Activated T-cell treated with anti-CD3 and anti-CD28 coated beads, Interleukin-2, amount 50 U/mL, for 1 hour (primary cell): ENCODE results near the gene TRPM5.
A peak's percentile ranks its signal among the peaks of the same experiment; 100 is the strongest.

Experiments
- DNase-seq: peaks from one replicate; pipeline ENCODE4 v3.0.0-alpha.2; 2020

The TRPM5 gene

DNA sequence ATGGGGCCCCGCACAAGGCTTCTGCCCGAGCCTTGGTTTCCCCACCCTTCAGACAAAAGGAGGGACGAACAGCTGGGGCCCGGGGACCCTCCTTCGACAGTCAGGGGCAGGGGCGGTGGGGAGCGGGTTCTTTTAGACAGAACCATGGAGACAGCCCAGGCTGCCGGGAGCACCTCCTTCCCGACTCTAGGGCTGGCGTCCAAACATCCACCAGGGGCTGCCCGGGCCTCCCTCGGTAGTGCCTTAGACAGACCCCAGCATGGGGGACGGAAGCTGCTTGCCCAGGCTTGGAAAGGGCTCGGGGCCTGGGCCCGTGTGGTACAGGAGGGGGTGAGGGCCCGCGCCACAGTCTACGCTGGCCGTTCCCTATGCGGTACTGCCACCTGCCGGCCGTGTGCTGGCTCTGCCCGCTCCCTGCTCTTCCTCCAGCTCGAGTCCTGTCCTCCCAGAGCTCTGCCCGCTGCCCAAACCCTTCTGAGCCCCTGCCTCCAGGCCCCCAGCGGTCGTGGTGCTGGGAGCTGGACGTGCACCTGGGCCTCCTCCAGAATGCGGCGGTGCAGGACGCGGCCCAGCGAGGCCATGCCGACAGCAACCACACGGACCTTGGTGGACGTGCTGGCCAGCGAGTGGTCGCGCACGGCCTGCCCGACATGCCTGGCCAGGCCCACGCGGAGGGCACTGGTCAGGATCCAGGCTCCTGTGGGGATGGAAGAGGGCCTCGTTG, 23.6 kb downstream of the TRPM5 start:
- peak; percentile 76 for DNase-seq

- peak; percentile 69 for DNase-seq
Measured at GRCh38 chr11:2419638-2420501, 24.4 kb downstream of the TRPM5 start.

- DNase-seq, result no peak
Measured at GRCh38 chr11:2418693-2419360, 25.5 kb downstream of the TRPM5 start.

- DNase-seq, result no peak
Measured at GRCh38 chr11:2417856-2418692, 26.2 kb downstream of the TRPM5 start.

- no peak for DNase-seq
Measured at GRCh38 chr11:2416765-2417164, 27.5 kb downstream of the TRPM5 start.

DNA sequence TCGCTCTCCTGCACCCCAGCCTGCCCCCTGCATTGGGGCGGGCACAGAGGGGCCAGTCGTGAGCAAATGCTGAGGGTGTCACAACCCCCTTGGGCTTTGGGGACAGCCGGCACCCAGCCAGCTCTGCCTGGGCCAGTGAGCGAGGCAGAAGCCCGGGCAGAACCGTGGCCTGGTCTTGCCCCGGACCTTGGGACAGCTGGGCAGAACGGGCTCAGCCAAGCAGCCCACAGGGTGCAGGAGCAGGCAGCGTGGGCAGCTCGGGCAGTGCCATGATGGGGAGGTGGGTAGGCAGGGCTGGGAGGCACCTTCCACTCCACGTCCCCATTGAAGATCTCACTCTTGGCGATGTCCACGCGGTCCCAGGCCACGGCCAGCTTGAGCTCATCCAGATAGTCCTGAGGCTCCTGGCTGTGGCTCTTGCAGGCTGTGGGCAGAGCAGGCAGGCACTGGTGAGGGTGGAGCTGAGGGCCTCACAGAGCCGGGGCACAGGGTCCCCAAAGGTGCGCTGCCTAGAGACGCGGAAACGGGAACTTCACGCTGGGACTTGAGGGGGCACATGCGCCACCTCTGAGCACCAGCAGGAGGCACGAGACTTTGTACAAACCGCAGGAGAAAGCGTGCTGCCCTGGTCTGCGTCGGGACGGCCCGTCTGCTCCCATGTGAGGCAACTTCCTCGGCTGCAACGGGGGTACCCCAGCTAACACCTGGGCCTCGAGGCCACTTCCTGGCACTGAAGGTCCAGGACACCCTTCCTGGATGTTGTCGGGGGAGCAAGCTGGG, 28.5 kb downstream of the TRPM5 start:
- DNase-seq, result no peak

DNA sequence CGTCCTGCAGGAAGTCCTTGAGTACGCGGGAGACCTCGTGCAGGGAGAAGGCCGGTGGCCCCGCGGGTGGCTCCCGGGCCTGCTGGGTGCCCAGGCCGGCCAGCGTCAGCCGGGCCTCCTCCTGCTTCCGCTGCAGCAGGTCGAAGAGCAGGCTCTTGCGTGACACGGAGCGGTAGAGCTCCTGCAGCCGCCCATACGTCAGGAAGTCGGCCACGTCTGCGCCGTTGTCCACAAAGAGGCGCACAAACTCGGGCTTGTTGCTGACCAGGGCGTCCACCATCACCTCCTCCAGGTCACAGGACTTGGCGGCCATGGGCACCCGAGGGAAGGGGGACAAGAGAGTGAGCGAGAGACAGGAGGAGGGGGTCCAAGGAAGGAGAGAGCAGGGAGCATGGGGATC, 29.1 kb downstream of the TRPM5 start:
- no peak for DNase-seq

- no peak for DNase-seq
Measured at GRCh38 chr11:2414616-2415015, 29.7 kb downstream of the TRPM5 start.

GRCh38 chr11:2413742-2414579, 30.4 kb downstream of the TRPM5 start:
- no peak for DNase-seq

- no peak for DNase-seq
Measured at GRCh38 chr11:2412323-2412722, 32.0 kb downstream of the TRPM5 start.

DNA sequence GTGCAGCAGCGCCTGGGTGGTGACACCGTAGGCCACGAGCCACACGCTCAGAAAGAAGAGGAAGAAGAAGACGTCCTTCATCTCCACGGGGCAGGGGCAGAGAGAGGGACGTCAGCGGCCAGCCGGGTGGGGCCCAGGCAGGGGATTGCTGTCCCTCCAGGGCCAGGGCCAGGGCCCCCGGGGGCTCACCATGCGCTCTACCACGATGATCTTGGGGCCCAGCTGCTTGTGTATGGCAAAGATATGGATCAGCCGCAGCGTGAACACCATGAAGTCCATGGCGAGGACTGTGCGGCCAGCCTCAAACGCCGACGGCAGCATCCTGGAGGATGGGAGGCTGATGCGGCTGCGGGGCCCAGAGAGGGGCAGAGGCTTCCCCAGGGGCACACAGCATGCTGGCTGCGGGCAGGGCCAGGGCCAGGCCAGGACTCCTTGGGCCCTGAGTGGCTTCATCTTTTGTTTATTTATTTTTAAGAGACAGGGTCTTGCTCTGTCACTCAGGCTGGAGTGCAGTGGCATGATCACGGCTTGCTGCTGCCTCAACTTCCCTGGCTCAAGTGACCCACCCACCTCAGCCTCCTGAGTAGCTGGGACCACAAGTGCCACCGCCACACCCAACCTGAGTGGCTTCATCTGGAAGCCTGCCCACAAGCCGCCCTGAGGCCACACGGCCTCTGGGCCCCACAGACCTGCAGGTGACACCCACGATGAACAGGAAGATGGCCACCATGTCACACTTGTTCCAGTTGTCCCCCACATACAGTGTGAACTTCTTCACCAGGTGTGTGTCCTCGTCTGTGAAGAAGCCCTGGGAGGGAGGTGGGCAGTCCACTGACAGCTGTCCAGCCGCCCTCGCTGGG, 32.6 kb downstream of the TRPM5 start:
- no peak for DNase-seq

DNA sequence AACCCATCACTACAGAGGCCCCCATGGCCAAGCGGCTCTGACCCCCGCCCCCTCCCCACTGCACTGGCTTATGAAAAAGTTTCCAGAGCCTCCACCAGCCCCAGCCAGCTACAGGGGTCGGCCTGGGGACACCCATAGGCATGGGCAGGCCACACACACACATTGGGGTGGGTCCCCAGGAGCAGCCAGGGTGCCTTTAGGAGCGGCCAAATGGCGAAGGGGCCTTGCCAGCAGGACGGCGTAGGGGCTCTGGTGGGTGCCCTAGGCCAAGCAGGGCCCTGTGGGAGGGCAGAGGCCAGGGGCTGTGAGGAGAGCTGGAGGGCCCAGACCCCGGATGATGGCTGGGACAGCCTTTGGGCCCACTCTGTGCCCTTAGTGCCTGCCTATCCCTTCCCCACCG, 33.7 kb downstream of the TRPM5 start:
- DNase-seq, result no peak

DNA sequence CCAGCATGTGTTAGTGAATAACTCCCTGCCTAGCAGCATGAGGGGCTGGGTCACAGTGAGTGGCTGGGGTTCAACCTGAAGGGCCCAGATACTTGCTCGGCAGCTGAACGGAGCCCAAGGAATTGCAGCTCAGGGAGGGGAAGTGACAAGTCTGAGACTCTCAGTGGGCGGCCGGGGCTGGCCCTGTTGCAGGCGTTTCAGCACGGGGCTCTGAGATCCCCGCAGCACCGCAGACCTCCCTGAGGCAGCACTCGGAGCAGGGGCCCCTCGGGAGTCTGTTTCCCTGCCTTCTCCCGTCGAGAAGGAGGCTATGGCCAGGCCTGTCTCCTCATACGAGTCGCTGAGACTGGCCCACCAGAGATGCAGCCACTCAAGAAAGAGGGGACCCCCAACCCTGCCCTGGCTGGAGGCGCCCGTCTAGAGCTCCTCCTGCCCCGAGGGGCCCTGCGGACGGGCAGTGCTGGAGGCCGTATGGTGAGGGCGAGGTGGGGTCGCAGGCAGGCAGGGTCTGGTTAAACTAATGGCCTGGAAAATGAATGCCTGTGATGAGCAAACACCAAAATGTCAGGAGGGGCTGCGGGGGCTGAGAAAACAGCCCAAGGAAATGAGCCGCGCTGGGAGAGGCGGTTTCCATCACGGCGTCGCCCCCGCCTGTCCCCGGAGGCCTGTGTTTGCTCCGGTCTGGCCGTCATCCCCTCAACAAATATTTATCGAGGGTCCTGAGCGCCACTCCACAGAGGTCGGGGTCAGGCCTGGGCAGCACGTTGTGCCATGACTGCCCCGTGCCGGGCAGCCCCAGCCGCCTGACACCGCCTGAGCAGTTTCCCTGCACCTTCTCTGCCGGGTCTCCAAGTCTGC, 34.5 kb downstream of the TRPM5 start:
- no peak for DNase-seq

GRCh38 chr11:2409126-2409525, 35.2 kb downstream of the TRPM5 start:
- DNase-seq, result no peak

GRCh38 chr11:2408671-2409070, 35.6 kb downstream of the TRPM5 start:
- no peak for DNase-seq

DNA sequence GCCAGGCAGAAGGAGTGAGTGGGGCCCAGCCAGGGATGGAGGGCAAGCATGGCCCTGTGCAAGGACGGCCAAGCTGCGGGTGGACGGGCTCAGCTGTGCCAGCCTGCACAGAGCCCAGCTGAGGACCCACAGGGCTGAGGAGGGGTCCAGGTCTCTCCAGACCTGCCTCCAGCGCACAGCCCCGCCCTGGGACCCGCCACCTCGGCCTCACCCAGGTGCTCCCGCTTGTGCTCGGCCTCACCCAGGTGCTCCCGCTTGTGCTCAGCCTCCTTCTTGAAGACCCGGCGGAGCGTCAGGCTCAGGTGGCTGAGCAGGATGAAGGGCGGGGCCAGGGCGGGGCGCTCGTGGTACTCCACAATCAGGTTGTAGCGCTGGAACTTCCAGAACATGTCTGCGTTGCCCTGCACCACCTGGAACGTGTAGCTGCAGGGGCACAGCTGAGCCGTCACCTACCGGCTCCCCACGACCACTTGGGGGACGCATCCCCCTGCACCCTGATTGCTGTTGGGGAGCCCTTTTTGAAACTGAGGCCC, 37.4 kb downstream of the TRPM5 start:
- DNase-seq, result no peak

DNA sequence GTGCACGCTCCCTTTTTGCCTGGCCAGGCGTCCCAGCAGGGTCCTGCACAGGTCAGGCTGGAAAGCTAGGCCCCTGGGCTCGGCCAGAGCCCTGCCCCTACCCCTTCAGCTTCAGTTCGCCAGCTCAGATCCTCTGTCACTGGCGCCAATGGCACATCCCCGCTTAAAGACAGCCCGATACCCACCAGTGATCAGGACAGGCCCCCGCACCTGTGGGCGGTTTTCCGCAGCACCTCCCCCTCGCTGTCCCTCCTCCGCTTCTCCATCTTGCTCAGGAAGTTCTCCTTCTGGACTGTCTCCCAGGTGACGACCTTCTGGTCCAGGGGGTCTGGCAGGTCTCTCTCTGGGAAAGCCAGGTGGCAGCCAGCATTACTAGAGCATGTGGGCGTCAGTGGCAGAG, 37.9 kb downstream of the TRPM5 start:
- no peak for DNase-seq

DNA sequence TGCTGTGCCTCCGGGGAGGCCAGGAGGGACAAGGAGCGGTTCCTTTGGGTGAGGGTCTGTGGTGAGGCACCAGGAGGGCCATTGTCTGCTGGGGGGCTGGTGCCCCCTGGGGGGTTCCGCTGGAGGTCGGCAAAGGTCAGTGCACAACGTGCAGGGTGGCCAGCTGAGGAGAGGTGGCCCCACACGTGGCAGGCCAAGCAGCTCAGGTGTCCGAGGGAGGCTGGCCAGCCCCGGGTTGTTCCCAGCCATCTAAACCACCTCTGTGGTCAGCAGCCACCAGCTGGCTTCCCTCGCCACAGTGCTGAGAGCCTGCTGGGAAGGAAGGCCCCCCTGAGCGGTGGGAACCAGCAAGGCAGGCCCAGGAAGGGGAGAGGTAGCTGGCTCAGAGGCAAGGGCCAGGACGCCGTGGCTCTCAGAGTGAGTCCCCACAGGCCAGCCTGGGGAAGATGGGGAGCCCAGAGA, 39.5 kb downstream of the TRPM5 start:
- DNase-seq, result no peak
